Endothelial cell of umbilical vein (primary cell): ENCODE measurements around the gene ZNF320. TPM values are rescaled to one million over a fixed set of nuclear protein-coding genes. Genes with fewer than 3 reads are reported as not detected.
"Not testable (repeated sequence)": the region's sequence is repeated elsewhere in the genome, so short reads cannot be mapped to it uniquely, and the experiment has no call there.

Experiments used
- BruUV-seq: library from RNA; stranded (reverse); fragments of 400-500 nt; replicated peaks from 2 replicates; lab custom pipeline; 2021; lab: Mats Ljungman, UMichigan
- CTCF ChIA-PET: fragments of 300-600, 350-600 bp; sonication (Branson Sonifier 250); formaldehyde crosslinking; loops from one replicate; lab custom pipeline; 2021; ENCODE audit warnings: antibody characterized with exemption, inconsistent platforms; lab: Charles Lee
- POLR2A ChIA-PET: fragments of 300-600, 350-600 bp; sonication (Branson Sonifier 250); formaldehyde crosslinking; loops from one replicate; lab custom pipeline; 2021; ENCODE audit warnings: antibody characterized with exemption, inconsistent platforms; lab: Charles Lee
- DNase-seq: peaks from one replicate; pipeline ENCODE4 v3.0.0-alpha.2; 2011; ENCODE audit warnings: low read depth, low spot score
- FAIRE-seq: peaks from 2 replicates; lab custom pipeline; 2011; peaks lifted over from hg19 to GRCh38; lab: Jason Lieb, UNC
- H2AFZ ChIP-seq: 2 replicates; pipeline ENCODE4 v1.6.0; 2012; ENCODE audit warnings: low read depth, low read length, control low read depth, inconsistent platforms
- H3K27ac ChIP-seq: 2 replicates; pipeline ENCODE4 v1.5.1; 2011; ENCODE audit warnings: low read depth, mild to moderate bottlenecking, control low read depth, low read length, moderate library complexity; ENCODE audit not compliant: insufficient read depth
- H3K27me3 ChIP-seq, 2 experiments: 2 replicates each; pipeline versions ENCODE4 v1.6.0 to v1.6.1; 2011; ENCODE audit warnings: low read length in 2 of 2, mixed read lengths in 1 of 2; ENCODE audit not compliant: control insufficient read depth in 2 of 2, insufficient read depth in 2 of 2
- H3K36me3 ChIP-seq, 2 experiments: 2 replicates in 1 of 2; 3 replicates in 1 of 2; pipeline ENCODE4 v1.5.1; 2011; ENCODE audit warnings: low read length in 2 of 2, mild to moderate bottlenecking in 1 of 2, moderate library complexity in 1 of 2; ENCODE audit not compliant: control insufficient read depth in 2 of 2, insufficient read depth in 2 of 2; ENCODE audit errors: extremely low read depth in 1 of 2
- H3K4me1 ChIP-seq: 3 replicates; pipeline ENCODE4 v1.5.1; 2011; ENCODE audit warnings: mild to moderate bottlenecking, low read length; ENCODE audit not compliant: control insufficient read depth, insufficient read depth; ENCODE audit errors: extremely low read depth
- H3K4me2 ChIP-seq: 2 replicates; pipeline ENCODE4 v1.6.1; 2011; ENCODE audit warnings: low read length, control low read depth, mixed read lengths; ENCODE audit not compliant: insufficient read depth
- H3K4me3 ChIP-seq, 3 experiments: fragments of 200-600 bp in 1 of 3; sonication (generic), shearing (Covaris generic) in 1 of 3; replicated peaks in 1 of 3; 2 replicates each; pipeline ENCODE4 v1.5.1; 2011 to 2016; ENCODE audit warnings: control low read depth in 3 of 3, low read length in 3 of 3, mild to moderate bottlenecking in 2 of 3, inconsistent platforms in 1 of 3, low read depth in 1 of 3, moderate library complexity in 1 of 3; ENCODE audit not compliant: insufficient read depth in 1 of 3
- H3K79me2 ChIP-seq: 2 replicates; pipeline ENCODE4 v1.6.0; 2012; ENCODE audit warnings: low read length, inconsistent platforms; ENCODE audit not compliant: control insufficient read depth, insufficient read depth
- H3K9ac ChIP-seq: replicated peaks from 2 replicates; pipeline ENCODE3; 2011; ENCODE audit warnings: low read length, control low read depth; ENCODE audit not compliant: insufficient read depth; ENCODE audit errors: extremely low read depth
- H3K9me1 ChIP-seq: replicated peaks from 3 replicates; pipeline ENCODE4 v1.6.0; 2011; ENCODE audit warnings: mild to moderate bottlenecking, low read length; ENCODE audit not compliant: control insufficient read depth, insufficient read depth; ENCODE audit errors: extremely low read depth
- H3K9me3 ChIP-seq: replicated peaks from 2 replicates; pipeline ENCODE4 v1.5.1; 2012; ENCODE audit warnings: low read length, inconsistent platforms; ENCODE audit not compliant: control insufficient read depth, insufficient read depth
- H4K20me1 ChIP-seq: replicated peaks from 2 replicates; pipeline ENCODE3; 2011; ENCODE audit warnings: mild to moderate bottlenecking, low read length; ENCODE audit not compliant: control insufficient read depth, insufficient read depth; ENCODE audit errors: extremely low read depth
- EZH2 ChIP-seq: IDR thresholded peaks from 2 replicates; pipeline ENCODE4 v1.6.1; 2012; ENCODE audit warnings: borderline replicate concordance, low read depth, mild to moderate bottlenecking, moderate library complexity, low read length, inconsistent platforms; ENCODE audit not compliant: severe bottlenecking
- FOS ChIP-seq: IDR thresholded peaks from 2 replicates; pipeline ENCODE4 v1.6.1; 2011; ENCODE audit warnings: mild to moderate bottlenecking, low read length, moderate library complexity, borderline replicate concordance; ENCODE audit not compliant: insufficient read depth
- GATA2 ChIP-seq: IDR thresholded peaks from 2 replicates; pipeline ENCODE4 v1.7.0; 2011; ENCODE audit warnings: low read depth, mild to moderate bottlenecking, moderate library complexity, mixed read lengths, low read length; ENCODE audit not compliant: insufficient read length, insufficient read depth
- MYC ChIP-seq: IDR thresholded peaks from one replicate; pipeline ENCODE4 v1.6.1; 2011; ENCODE audit warnings: mild to moderate bottlenecking, low read depth, low read length
- POLR2AphosphoS5 ChIP-seq: IDR thresholded peaks from 2 replicates; pipeline ENCODE4 v1.6.1; 2012; ENCODE audit warnings: low read depth, mild to moderate bottlenecking, control low read depth, low read length, moderate library complexity; ENCODE audit not compliant: insufficient read depth
- dilution Hi-C: fragments of 300-500 bp; cut with MboI; formaldehyde crosslinking; loops from one replicate; pipeline ENCODE4 v1.15.0; 2019; ENCODE audit warnings: low sequenced_read_pairs; ENCODE audit not compliant: extremely low pct_ligation_motif_present
- intact Hi-C: fragments of 100-400 bp; cut with micrococcal nuclease; formaldehyde crosslinking; loops from one replicate; pipeline ENCODE4 v1.10.0; 2022
- polyA plus RNA-seq, 4 experiments: library from polyadenylated mRNA; depleted of rRNA in 3 of 4; stranded (reverse) in 3 of 4; unstranded in 1 of 4; fragments of >200 nt; gene quantifications; 2 replicates each; pipeline versions ENCODE4 v1.2.1 to v1.2.3, GENCODE V29; 2011 to 2012; ENCODE audit warnings: missing spikeins in 1 of 4
- total RNA-seq: library from RNA; stranded (reverse); gene quantifications from 2 replicates; pipeline ENCODE4 v1.2.3, GENCODE V29; 2021
- TF ChIP-seq, protein P1 (sequence below): IDR thresholded peaks from 2 replicates; pipeline ENCODE4 v1.6.1; 2011; ENCODE audit not compliant: insufficient read depth, insufficient read length

ZNF320 gene
- total and polyA plus RNA-seq, 2 donors (not counting 3 experiments of a cell fraction or from before 2014, with no cell fraction given) = 7.6 to 11.1 TPM

DNA sequence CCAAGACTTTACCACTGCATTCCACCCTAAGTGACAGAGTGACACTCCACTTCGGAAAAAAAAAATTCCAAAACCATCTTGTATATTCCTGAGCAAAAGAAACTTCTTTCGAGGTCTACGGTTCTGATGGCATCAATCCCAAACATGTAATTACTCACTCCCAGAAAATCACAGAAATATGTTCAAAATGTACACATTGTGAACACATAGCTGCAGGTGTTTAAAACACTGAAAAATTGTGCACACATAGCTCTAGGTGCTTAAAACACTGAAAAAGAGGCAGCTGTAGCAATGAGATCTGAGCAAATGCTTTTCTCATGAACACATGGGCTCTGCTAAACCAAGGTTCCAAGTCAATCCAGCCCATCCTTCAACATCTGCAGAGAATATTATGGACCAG lies 26.0 kb downstream of the ZNF320 start:
- H3K9ac ChIP-seq = no peak overlapping the region
- H3K9me3 ChIP-seq = no peaks in the 10 kb centered on the region
- H3K27ac ChIP-seq = no peak overlapping the region
- ChIA-PET CTCF (no interaction called here), POLR2A (no interaction called here)
- FAIRE-seq = no peak
- H4K20me1 ChIP-seq = no peaks in the 10 kb centered on the region
- no peaks in the 10 kb centered on the region for H3K4me1 ChIP-seq
- no TSS peak for BruUV-seq
- no peak for DNase-seq
- H3K4me2 ChIP-seq = no peak overlapping the region
- no peaks in the 10 kb centered on the region for H3K36me3 ChIP-seq
- intact Hi-C loops (no loop called here), dilution Hi-C loops (no loop called here)
- H3K9me1 ChIP-seq = no peaks in the 10 kb centered on the region
- no peak for TF ChIP-seq GATA2
- TF ChIP-seq MYC = no peak
- no peak for TF ChIP-seq POLR2AphosphoS5
- TF ChIP-seq, protein P1, sequence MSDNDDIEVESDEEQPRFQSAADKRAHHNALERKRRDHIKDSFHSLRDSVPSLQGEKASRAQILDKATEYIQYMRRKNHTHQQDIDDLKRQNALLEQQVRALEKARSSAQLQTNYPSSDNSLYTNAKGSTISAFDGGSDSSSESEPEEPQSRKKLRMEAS = no peak
- TF ChIP-seq FOS = no peak
- no peak for TF ChIP-seq EZH2
- H2AFZ ChIP-seq = no peak overlapping the region
- no peaks in the 10 kb centered on the region for H3K79me2 ChIP-seq
- H3K27me3 ChIP-seq = no peaks in the 10 kb centered on the region
- no peak overlapping the region for H3K4me3 ChIP-seq

DNA sequence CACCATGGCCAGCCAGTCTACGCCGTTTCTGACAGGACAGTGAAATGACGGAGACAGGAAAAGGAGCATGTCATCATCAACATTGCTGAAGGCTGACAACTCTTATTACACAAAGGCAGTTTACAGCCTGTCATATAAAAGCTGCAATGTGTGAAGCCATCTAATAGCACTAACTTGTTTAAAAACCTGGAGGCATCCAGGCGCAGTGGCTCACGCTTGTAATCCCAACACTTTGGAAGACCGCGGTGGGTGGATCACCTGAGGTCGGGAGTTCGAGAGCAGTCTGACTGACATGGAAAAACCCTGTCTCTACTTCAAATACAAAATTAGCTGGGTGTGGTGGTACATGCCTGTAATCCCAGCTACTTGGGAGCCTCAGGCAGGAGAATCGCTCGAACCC lies 29.4 kb downstream of the ZNF320 start:
- H3K27ac ChIP-seq, H3K4me2 ChIP-seq, H3K9me1 ChIP-seq, BruUV-seq, H4K20me1 ChIP-seq, CTCF ChIA-PET, DNase-seq, H3K36me3 ChIP-seq, H2AFZ ChIP-seq, dilution Hi-C loops, H3K9me3 ChIP-seq, POLR2A ChIA-PET, H3K79me2 ChIP-seq, FAIRE-seq, H3K27me3 ChIP-seq, H3K4me1 ChIP-seq, H3K4me3 ChIP-seq, intact Hi-C loops, H3K9ac ChIP-seq: not testable (repeated sequence)
